GOT3 (cell line): Measurements from ENCODE around the gene TMCO4.
"Not testable (repeated sequence)": the region's sequence is repeated elsewhere in the genome, so short reads cannot be mapped to it uniquely, and the experiment has no call there.

Experiments used
- DNase-seq: peaks from one replicate; lab custom pipeline; 2025; ENCODE audit warnings: mixed read lengths; lab: John Stamatoyannopoulos, UW

Gene TMCO4

GRCh38 chr1:19799230-19800075 lies at the start of gene TMCO4:
TSS of gene TMCO4 (minus strand) at chr1:19799916. CDS start at chr1:19780758, 19,158 bp downstream.
- DNase-seq, result no peak

- DNase-seq, result not testable (repeated sequence)
These were observed 49.6 kb upstream of the TMCO4 start for GRCh38 chr1:19849307-19849706.

- DNase-seq, result not testable (repeated sequence)
These were observed 47.6 kb upstream of the TMCO4 start for GRCh38 chr1:19847334-19847733.

- DNase-seq, result no peak
These were observed 46.6 kb upstream of the TMCO4 start for GRCh38 chr1:19846338-19846737.

GRCh38 chr1:19845555-19845954 lies 45.8 kb upstream of the TMCO4 start:
- no peak for DNase-seq

GRCh38 chr1:19844731-19845495 lies 45.2 kb upstream of the TMCO4 start:
- no peak for DNase-seq

- no peak for DNase-seq
These were observed 40.5 kb upstream of the TMCO4 start for GRCh38 chr1:19840228-19840627.

GRCh38 chr1:19837866-19838265 lies 38.1 kb upstream of the TMCO4 start:
- no peak for DNase-seq

- DNase-seq, result no peak
These were observed 35.9 kb upstream of the TMCO4 start for GRCh38 chr1:19835578-19835977.

GRCh38 chr1:19831441-19831840 lies 31.7 kb upstream of the TMCO4 start:
- no peak for DNase-seq

GRCh38 chr1:19828546-19828945 lies 28.8 kb upstream of the TMCO4 start:
- DNase-seq, result no peak

GRCh38 chr1:19825298-19825697 lies 25.6 kb upstream of the TMCO4 start:
- no peak for DNase-seq

- no peak for DNase-seq
These were observed 24.8 kb upstream of the TMCO4 start for GRCh38 chr1:19824541-19824940.

- no peak for DNase-seq
These were observed 24.3 kb upstream of the TMCO4 start for GRCh38 chr1:19824036-19824435.

GRCh38 chr1:19819701-19820100 lies 20.0 kb upstream of the TMCO4 start:
- no peak for DNase-seq

- DNase-seq, result no peak
These were observed 18.6 kb upstream of the TMCO4 start for GRCh38 chr1:19818324-19818723.

- no peak for DNase-seq
These were observed 17.4 kb upstream of the TMCO4 start for GRCh38 chr1:19817160-19817559.

GRCh38 chr1:19816737-19817086 lies 17.0 kb upstream of the TMCO4 start:
- not testable (repeated sequence) for DNase-seq

- no peak for DNase-seq
These were observed 16.4 kb upstream of the TMCO4 start for GRCh38 chr1:19815801-19816736.

GRCh38 chr1:19814681-19815503 lies 15.2 kb upstream of the TMCO4 start, which contains the start of gene RNF186:
TSS of gene RNF186 (minus strand) at chr1:19815283. CDS start at chr1:19815101, 182 bp downstream.
- no peak for DNase-seq

GRCh38 chr1:19814244-19814661 lies 14.5 kb upstream of the TMCO4 start:
- no peak for DNase-seq
